ENCODE data around the gene RAG2.

The RAG2 gene

GRCh38 chr11:36628141-36628540 lies 30.1 kb upstream of the RAG2 start (continued):
- TF ChIP-seq SCRT1 (tag by site-specific recombination; IDR thresholded peaks at IDR 0.05; ENCODE audit: borderline replicate concordance) (peak; percentile 51; the same call in 1 of the 2 replicates), ZNF423 (tag by site-specific recombination; IDR thresholded peaks at IDR 0.05) (no peak), REPIN1 (tag by site-specific recombination; IDR thresholded peaks at IDR 0.05; ENCODE audit: low read depth) (no peak), ZNF292 (tag by site-specific recombination; IDR thresholded peaks at IDR 0.05; ENCODE audit: borderline replicate concordance, low read depth) (no peak), ZNF146 (tag by site-specific recombination; IDR thresholded peaks at IDR 0.05) (no peak), ZNF580 (tag by site-specific recombination; IDR thresholded peaks at IDR 0.05) (no peak), ZBTB8A (tag by site-specific recombination; IDR thresholded peaks at IDR 0.05) (no peak)

- TF ChIP-seq ZFP37 (tag by site-specific recombination; IDR thresholded peaks at IDR 0.05) (no peak), ZNF16 (tag by site-specific recombination; IDR thresholded peaks at IDR 0.05; ENCODE audit: low read depth) (no peak), ZNF433 (tag by site-specific recombination; IDR thresholded peaks at IDR 0.05; ENCODE audit: low read depth) (no peak), GLIS1 (tag by site-specific recombination; IDR thresholded peaks at IDR 0.05) (no peak), ZNF473 (tag by site-specific recombination; IDR thresholded peaks at IDR 0.05) (no peak), ZNF416 (tag by site-specific recombination; IDR thresholded peaks at IDR 0.05) (no peak), SP7 (tag by site-specific recombination; IDR thresholded peaks at IDR 0.05) (no peak), ZNF561 (tag by site-specific recombination; IDR thresholded peaks at IDR 0.05; ENCODE audit: borderline replicate concordance) (no peak), ZFHX2 (tag by site-specific recombination; conservative IDR thresholded peaks at IDR 0.05) (no peak), IKZF3 (tag by site-specific recombination; IDR thresholded peaks at IDR 0.05) (no peak)
- Histone ChIP-seq H3K4me3 (ENCODE audit: low read depth, low read length) (no peak overlapping the region), H3K9me3 (ENCODE audit: control insufficient read depth, insufficient read depth, low read depth, low read length) (no peaks in the 10 kb centered on the region), H3K4me1 (ENCODE audit: control insufficient read depth, insufficient read depth, low read length) (0 out of 2 replicates have a peak, but pooled peaks cover 2% of the 10 kb centered on the region), H3K27ac (ENCODE audit: extremely low read depth, low read depth, low read length) (no peak overlapping the region), H3K36me3 (ENCODE audit: control insufficient read depth in 2 of 2, insufficient read depth in 1 of 2, low read length in 2 of 2) (no peaks in the 10 kb centered on the region)
- ChIA-PET CTCF (interaction anchor here (0.6 to 1.9 kb wide), 7 partner anchors 45 to 1116 kb away, joined by 3 to 10 read pairs (median 5); no protein-coding TSS in a partner anchor), POLR2A (no interaction called here)
Measured at GRCh38 chr11:36627471-36627870, 29.4 kb upstream of the RAG2 start.

GRCh38 chr11:36627006-36627405 lies 29.0 kb upstream of the RAG2 start:
- TF ChIP-seq ZNF10 (tag by site-specific recombination; IDR thresholded peaks at IDR 0.05), result no peak
- no peaks in the 10 kb centered on the region for H3K9me3 ChIP-seq (ENCODE audit: control insufficient read depth, insufficient read depth, low read depth, low read length)
- no peaks in the 10 kb centered on the region for H3K36me3 ChIP-seq (ENCODE audit: control insufficient read depth in 2 of 2, insufficient read depth in 1 of 2, low read length in 2 of 2)
- ChIA-PET CTCF (interaction anchor here (0.6 to 1.9 kb wide), 5 partner anchors 46 to 1115 kb away, joined by 3 to 10 read pairs (median 5); no protein-coding TSS in a partner anchor), POLR2A (no interaction called here)
- no peak overlapping the region for H3K27ac ChIP-seq (ENCODE audit: extremely low read depth, low read depth, low read length)
- 0 out of 2 replicates have a peak, but pooled peaks cover 2% of the 10 kb centered on the region for H3K4me1 ChIP-seq (ENCODE audit: control insufficient read depth, insufficient read depth, low read length)
- no peak overlapping the region for H3K4me3 ChIP-seq (ENCODE audit: low read depth, low read length)

- H3K4me3 ChIP-seq (ENCODE audit: low read depth, low read length), result no peak overlapping the region
- ChIA-PET POLR2A (no interaction called here), CTCF (interaction anchor here (0.7 to 2.9 kb wide), 4 partner anchors 50 to 147 kb away, joined by 3 to 23 read pairs (median 9); no protein-coding TSS in a partner anchor)
- H3K27ac ChIP-seq (ENCODE audit: extremely low read depth, low read depth, low read length), result no peak overlapping the region
- H3K4me1 ChIP-seq (ENCODE audit: control insufficient read depth, insufficient read depth, low read length), result no peaks in the 10 kb centered on the region; the same call in 1 of the 2 replicates
- no peaks in the 10 kb centered on the region for H3K9me3 ChIP-seq (ENCODE audit: control insufficient read depth, insufficient read depth, low read depth, low read length)
- no peaks in the 10 kb centered on the region for H3K36me3 ChIP-seq (ENCODE audit: control insufficient read depth in 2 of 2, insufficient read depth in 1 of 2, low read length in 2 of 2)
- no peak for TF ChIP-seq ZSCAN18 (tag by site-specific recombination; IDR thresholded peaks at IDR 0.05)
- no peak for TF ChIP-seq ZNF350 (tag by site-specific recombination; IDR thresholded peaks at IDR 0.05)
- no peak for TF ChIP-seq KLF10 (tag by site-specific recombination; IDR thresholded peaks at IDR 0.05)
- TF ChIP-seq ZSCAN5A (tag by site-specific recombination; IDR thresholded peaks at IDR 0.05), result no peak
- TF ChIP-seq ZNF335 (tag by site-specific recombination; conservative IDR thresholded peaks at IDR 0.05), result no peak
- TF ChIP-seq SETDB1 (IDR thresholded peaks at IDR 0.05; ENCODE audit: insufficient read length, low read length), result no peak
- no peak for TF ChIP-seq ZNF544 (tag by site-specific recombination; IDR thresholded peaks at IDR 0.05)
- no peak for TF ChIP-seq GLIS1 (tag by site-specific recombination; IDR thresholded peaks at IDR 0.05)
- no peak for TF ChIP-seq ZSCAN23 (tag by site-specific recombination; IDR thresholded peaks at IDR 0.05)
- no peak for TF ChIP-seq ZBTB1 (tag by site-specific recombination; IDR thresholded peaks at IDR 0.05)
- no peak for TF ChIP-seq ZNF112 (tag by site-specific recombination; IDR thresholded peaks at IDR 0.05)
Measured at GRCh38 chr11:36623494-36623893, 25.5 kb upstream of the RAG2 start.
